ENCODE measurements around the gene TFF1. TPM values are rescaled to one million over a fixed set of nuclear protein-coding genes. Genes with fewer than 3 reads are reported as not detected.
A peak's percentile ranks its signal among the peaks of the same experiment; 100 is the strongest.

Gene TFF1
- total RNA-seq, 3 donors from 2014 or later (not counting 1 experiment from before 2014, with no cell fraction given): not detected

DNA sequence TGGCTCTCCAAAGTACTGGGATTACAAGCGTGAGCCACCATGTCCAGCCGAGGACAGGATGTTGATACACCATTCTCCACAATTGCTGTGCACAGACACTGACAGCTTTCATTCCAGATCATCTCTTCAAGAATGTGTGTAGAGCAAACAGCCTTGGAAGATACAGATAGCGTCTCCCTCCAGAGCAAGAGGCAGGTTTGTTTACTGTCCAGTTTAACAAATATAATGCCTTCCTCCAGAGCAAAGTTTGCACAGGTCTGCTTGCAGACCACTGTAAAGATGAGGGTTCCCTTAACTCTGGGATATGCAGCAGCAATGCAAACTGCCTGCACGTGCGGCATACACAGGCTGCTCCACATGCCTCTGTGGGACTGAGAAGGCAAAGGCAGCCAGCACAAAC is 25.0 kb upstream of the TFF1 start:
- Histone ChIP-seq H3K27me3 (ENCODE audit: control insufficient read depth, insufficient read depth, low read length) (no peaks in the 10 kb centered on the region), H3K4me1 (ENCODE audit: control insufficient read depth, insufficient read depth, low read length) (peaks cover 17% of the 10 kb centered on the region), H3K27ac (ENCODE audit: low read length) (no peak overlapping the region), H3K4me3 (ENCODE audit: low read length) (no peak overlapping the region), H3K36me3 (ENCODE audit: control insufficient read depth, insufficient read depth, low read length) (no peaks in the 10 kb centered on the region), H3K9me3 (ENCODE audit: control insufficient read depth, insufficient read depth, low read length) (no peaks in the 10 kb centered on the region)
- ATAC-seq: no peak
- Mint-ChIP-seq H3K4me3 (no peak overlapping the region), H3K4me1 (peaks cover 8 to 19% of the 10 kb centered on the region in 2 donors), H3K9me3 (no peaks in the 10 kb centered on the region), H3K36me3 (no peaks in the 10 kb centered on the region), H3K27me3 (ENCODE audit: low read depth in 2 of 2) (peaks cover 47 to 61% of the 10 kb centered on the region in 2 donors), H3K27ac (no peak overlapping the region)
- TF ChIP-seq, protein P1, sequence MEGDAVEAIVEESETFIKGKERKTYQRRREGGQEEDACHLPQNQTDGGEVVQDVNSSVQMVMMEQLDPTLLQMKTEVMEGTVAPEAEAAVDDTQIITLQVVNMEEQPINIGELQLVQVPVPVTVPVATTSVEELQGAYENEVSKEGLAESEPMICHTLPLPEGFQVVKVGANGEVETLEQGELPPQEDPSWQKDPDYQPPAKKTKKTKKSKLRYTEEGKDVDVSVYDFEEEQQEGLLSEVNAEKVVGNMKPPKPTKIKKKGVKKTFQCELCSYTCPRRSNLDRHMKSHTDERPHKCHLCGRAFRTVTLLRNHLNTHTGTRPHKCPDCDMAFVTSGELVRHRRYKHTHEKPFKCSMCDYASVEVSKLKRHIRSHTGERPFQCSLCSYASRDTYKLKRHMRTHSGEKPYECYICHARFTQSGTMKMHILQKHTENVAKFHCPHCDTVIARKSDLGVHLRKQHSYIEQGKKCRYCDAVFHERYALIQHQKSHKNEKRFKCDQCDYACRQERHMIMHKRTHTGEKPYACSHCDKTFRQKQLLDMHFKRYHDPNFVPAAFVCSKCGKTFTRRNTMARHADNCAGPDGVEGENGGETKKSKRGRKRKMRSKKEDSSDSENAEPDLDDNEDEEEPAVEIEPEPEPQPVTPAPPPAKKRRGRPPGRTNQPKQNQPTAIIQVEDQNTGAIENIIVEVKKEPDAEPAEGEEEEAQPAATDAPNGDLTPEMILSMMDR (IDR thresholded peaks at IDR 0.05): no peak
- 90% methylated on average over 5 of the region's 5 CpGs for WGBS (ENCODE audit: insufficient coverage)
- intact Hi-C loops (cut with micrococcal nuclease): no loop called here
- DNase-seq: no peak

DNA sequence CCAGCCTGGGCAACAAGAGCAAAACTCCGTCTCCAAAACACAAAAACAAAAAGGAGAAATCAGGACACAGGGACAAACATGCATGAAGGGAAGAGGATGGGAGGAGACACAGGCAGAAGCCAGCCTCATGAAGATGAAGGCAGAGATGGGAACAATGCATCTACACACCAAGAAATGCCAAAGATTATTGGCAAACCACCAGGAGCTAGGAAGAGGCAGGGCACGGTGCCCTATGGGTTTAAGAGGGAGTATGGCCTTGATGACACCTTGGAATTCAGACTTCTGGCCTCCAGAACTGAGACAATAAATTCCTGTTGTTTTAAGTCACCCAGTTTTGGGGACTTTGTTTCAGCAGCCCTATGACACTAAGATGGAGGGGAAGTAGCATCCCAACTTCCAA is 24.4 kb upstream of the TFF1 start:
- TF ChIP-seq, protein P1 (IDR thresholded peaks at IDR 0.05): no peak
- 97% methylated on average over 2 of the region's 2 CpGs for WGBS (ENCODE audit: insufficient coverage)
- H3K4me1 Mint-ChIP-seq: peaks cover 8 to 19% of the 10 kb centered on the region in 2 donors
- no peak for ATAC-seq
- no peak overlapping the region for H3K4me3 Mint-ChIP-seq
- no peaks in the 10 kb centered on the region for H3K27me3 ChIP-seq (ENCODE audit: control insufficient read depth, insufficient read depth, low read length)
- no peaks in the 10 kb centered on the region for H3K36me3 Mint-ChIP-seq
- peaks cover 52 to 67% of the 10 kb centered on the region in 2 donors for H3K27me3 Mint-ChIP-seq (ENCODE audit: low read depth in 2 of 2)
- H3K4me1 ChIP-seq (ENCODE audit: control insufficient read depth, insufficient read depth, low read length): peaks cover 17% of the 10 kb centered on the region
- no peak overlapping the region for H3K4me3 ChIP-seq (ENCODE audit: low read length)
- intact Hi-C loops (cut with micrococcal nuclease): no loop called here
- no peaks in the 10 kb centered on the region for H3K9me3 Mint-ChIP-seq
- DNase-seq: no peak
- no peaks in the 10 kb centered on the region for H3K36me3 ChIP-seq (ENCODE audit: control insufficient read depth, insufficient read depth, low read length)
- no peak overlapping the region for H3K27ac Mint-ChIP-seq
- no peaks in the 10 kb centered on the region for H3K9me3 ChIP-seq (ENCODE audit: control insufficient read depth, insufficient read depth, low read length)
- no peak overlapping the region for H3K27ac ChIP-seq (ENCODE audit: low read length)

DNA sequence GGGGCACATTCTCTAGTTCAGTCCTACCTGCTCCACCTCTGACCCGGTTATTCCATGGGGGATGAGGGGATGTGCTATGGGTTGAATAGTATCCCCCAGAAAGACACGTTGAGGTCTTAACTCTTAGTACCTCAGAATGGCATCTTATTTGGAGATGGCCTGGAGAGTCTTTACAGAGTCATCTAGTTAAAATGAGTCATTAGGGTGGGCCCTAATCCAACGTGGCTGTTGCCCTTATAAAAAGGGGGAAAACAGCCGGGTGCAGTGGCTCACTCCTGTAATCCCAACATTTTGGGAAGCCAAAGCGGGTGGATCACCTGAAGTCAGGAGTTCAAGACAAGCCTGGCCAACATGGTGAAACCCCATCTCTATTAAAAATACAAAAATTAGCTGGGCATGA is 23.9 kb upstream of the TFF1 start:
- no peaks in the 10 kb centered on the region for H3K27me3 ChIP-seq (ENCODE audit: control insufficient read depth, insufficient read depth, low read length)
- peaks cover 17% of the 10 kb centered on the region for H3K4me1 ChIP-seq (ENCODE audit: control insufficient read depth, insufficient read depth, low read length)
- H3K36me3 Mint-ChIP-seq: no peaks in the 10 kb centered on the region
- peaks cover 8 to 21% of the 10 kb centered on the region in 2 donors for H3K4me1 Mint-ChIP-seq
- intact Hi-C loops (cut with micrococcal nuclease): no loop called here
- ATAC-seq: no peak
- no peak overlapping the region for H3K27ac Mint-ChIP-seq
- WGBS (ENCODE audit: insufficient coverage): 83% methylated on average over 5 of the region's 5 CpGs
- H3K4me3 Mint-ChIP-seq: no peak overlapping the region
- no peaks in the 10 kb centered on the region for H3K36me3 ChIP-seq (ENCODE audit: control insufficient read depth, insufficient read depth, low read length)
- no peak overlapping the region for H3K4me3 ChIP-seq (ENCODE audit: low read length)
- no peak overlapping the region for H3K27ac ChIP-seq (ENCODE audit: low read length)
- H3K9me3 Mint-ChIP-seq: no peaks in the 10 kb centered on the region
- DNase-seq: no peak
- no peaks in the 10 kb centered on the region for H3K9me3 ChIP-seq (ENCODE audit: control insufficient read depth, insufficient read depth, low read length)
- H3K27me3 Mint-ChIP-seq (ENCODE audit: low read depth in 2 of 2): peaks cover 55 to 66% of the 10 kb centered on the region in 2 donors
- TF ChIP-seq, protein P1 (IDR thresholded peaks at IDR 0.05): no peak

DNA sequence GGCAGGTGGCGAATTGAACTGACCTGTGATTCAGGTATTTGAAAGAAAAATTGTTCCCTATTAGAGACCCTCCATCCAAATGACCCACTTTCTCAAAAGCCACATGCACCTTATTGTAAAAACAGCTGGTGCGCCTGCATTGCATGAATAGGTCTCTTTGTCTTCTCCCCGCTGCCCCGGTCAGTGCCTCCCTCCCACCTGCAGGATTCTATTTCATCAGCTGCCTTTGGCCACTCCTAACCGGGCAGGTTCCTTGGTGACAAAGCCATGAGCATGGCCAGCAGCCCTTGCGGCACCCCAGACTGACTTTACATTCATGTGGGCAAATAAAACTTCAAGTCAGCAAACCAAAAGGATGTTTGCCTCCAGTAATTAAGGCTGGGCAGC is 23.1 kb upstream of the TFF1 start:
- TF ChIP-seq, protein P1 (IDR thresholded peaks at IDR 0.05): no peak
- no peak overlapping the region for H3K4me3 ChIP-seq (ENCODE audit: low read length)
- no peaks in the 10 kb centered on the region for H3K9me3 ChIP-seq (ENCODE audit: control insufficient read depth, insufficient read depth, low read length)
- H3K4me1 Mint-ChIP-seq: peaks cover 8 to 24% of the 10 kb centered on the region in 2 donors
- no peak overlapping the region for H3K4me3 Mint-ChIP-seq
- H3K27me3 ChIP-seq (ENCODE audit: control insufficient read depth, insufficient read depth, low read length): no peaks in the 10 kb centered on the region
- peaks cover 17% of the 10 kb centered on the region for H3K4me1 ChIP-seq (ENCODE audit: control insufficient read depth, insufficient read depth, low read length)
- no peak overlapping the region for H3K27ac Mint-ChIP-seq
- H3K36me3 ChIP-seq (ENCODE audit: control insufficient read depth, insufficient read depth, low read length): no peaks in the 10 kb centered on the region
- ATAC-seq (peak in 1 of 3 donors; percentile 7), DNase-seq (no peak)
- 73% methylated on average over 6 of the region's 6 CpGs for WGBS (ENCODE audit: insufficient coverage)
- peaks cover 53 to 60% of the 10 kb centered on the region in 2 donors for H3K27me3 Mint-ChIP-seq (ENCODE audit: low read depth in 2 of 2)
- intact Hi-C loops (cut with micrococcal nuclease): no loop called here
- H3K36me3 Mint-ChIP-seq: no peaks in the 10 kb centered on the region
- no peaks in the 10 kb centered on the region for H3K9me3 Mint-ChIP-seq
- H3K27ac ChIP-seq (ENCODE audit: low read length): no peak overlapping the region
